Activated CD8-positive, alpha-beta T cell treated with anti-CD3 and anti-CD28 coated beads for 36 hours (primary cell): ENCODE data around the gene GPR25. TPM values are rescaled to one million over a fixed set of nuclear protein-coding genes. Genes with fewer than 3 reads are reported as not detected.

Experiments
- ATAC-seq: fragments of 200-7000 bp; cut with Tn5 transposase; one replicate; pipeline ENCODE4 v1.10.0; 2021; ENCODE audit warnings: mild to moderate bottlenecking, moderate library complexity
- CTCF ChIA-PET: fragments of 350-600 bp; sonication (Branson Sonifier 250); formaldehyde crosslinking; loops from one replicate; lab custom pipeline; 2021; ENCODE audit warnings: antibody characterized with exemption; lab: Charles Lee
- POLR2A ChIA-PET: fragments of 350-600 bp; sonication (Branson Sonifier 250); formaldehyde crosslinking; loops from one replicate; lab custom pipeline; 2021; ENCODE audit warnings: antibody characterized with exemption; lab: Charles Lee
- DNase-seq: peaks from one replicate; pipeline ENCODE4 v3.0.0-alpha.2; 2020
- H3K27ac Mint-ChIP-seq: one replicate; pipeline ENCODE4 v1.8.0; 2021; ENCODE audit warnings: mild to moderate bottlenecking, mixed read lengths
- H3K27me3 Mint-ChIP-seq: one replicate; pipeline ENCODE4 v1.8.0; 2021; ENCODE audit warnings: mixed read lengths
- H3K36me3 Mint-ChIP-seq: one replicate; pipeline ENCODE4 v1.8.0; 2021; ENCODE audit warnings: low read depth, mixed read lengths
- H3K4me1 Mint-ChIP-seq: one replicate; pipeline ENCODE4 v1.8.0; 2021; ENCODE audit warnings: low read depth, mixed read lengths
- H3K4me3 Mint-ChIP-seq: one replicate; pipeline ENCODE4 v1.8.0; 2021; ENCODE audit warnings: mild to moderate bottlenecking, moderate library complexity, mixed read lengths
- H3K9me3 Mint-ChIP-seq: one replicate; pipeline ENCODE4 v1.8.0; 2021; ENCODE audit warnings: mixed read lengths
- CTCF ChIP-seq: fragments of 200-600 bp; IDR thresholded peaks from one replicate; pipeline ENCODE4 v1.8.0; 2022; ENCODE audit warnings: antibody characterized with exemption, mild to moderate bottlenecking
- intact Hi-C: fragments of 100-400 bp; cut with micrococcal nuclease; formaldehyde crosslinking; loops from one replicate; pipeline ENCODE4 v1.10.0; 2022
- total RNA-seq, 2 experiments: library from RNA; stranded (reverse); gene quantifications; one replicate each; pipeline ENCODE4 v1.2.3, GENCODE V29; 2021

GPR25 gene
- total RNA-seq, 2 experiments from 2014 or later = 0.29 to 0.34 TPM

- CTCF ChIA-PET = interaction anchor here (1.0 to 1.1 kb wide), 2 partner anchors 17 to 243 kb away, joined by 3 read pairs; no protein-coding TSS in a partner anchor
- ATAC-seq (no peak), DNase-seq (no peak)
- POLR2A ChIA-PET = interaction anchor here (0.6 kb wide), 1 partner anchor 1431 kb away, joined by 3 read pairs; no protein-coding TSS in a partner anchor
- Mint-ChIP-seq H3K27me3 (peaks cover 10% of the 10 kb centered on the region), H3K9me3 (no peaks in the 10 kb centered on the region), H3K36me3 (no peaks in the 10 kb centered on the region), H3K4me1 (peaks cover 11% of the 10 kb centered on the region), H3K4me3 (no peak overlapping the region), H3K27ac (no peak overlapping the region)
- no peak for TF ChIP-seq CTCF
- intact Hi-C loops = loop anchor here (5.0 kb wide), 1 partner anchor 39 kb away; no protein-coding TSS in a partner anchor
These were observed 33.7 kb downstream of the GPR25 start for GRCh38 chr1:200906491-200906890.

- TF ChIP-seq CTCF = no peak
- DNase-seq (no peak), ATAC-seq (no peak)
- no peaks in the 10 kb centered on the region for H3K9me3 Mint-ChIP-seq
- CTCF ChIA-PET = no interaction called here
- no peak overlapping the region for H3K4me3 Mint-ChIP-seq
- POLR2A ChIA-PET = interaction anchor here (1.1 kb wide), 1 partner anchor 41 kb away, joined by 3 read pairs; no protein-coding TSS in a partner anchor
- no peaks in the 10 kb centered on the region for H3K36me3 Mint-ChIP-seq
- H3K4me1 Mint-ChIP-seq = peaks cover 11% of the 10 kb centered on the region
- H3K27ac Mint-ChIP-seq = no peak overlapping the region
- intact Hi-C loops = loop anchor here (5.0 kb wide), 1 partner anchor 40 kb away; no protein-coding TSS in a partner anchor
- H3K27me3 Mint-ChIP-seq = peaks cover 8% of the 10 kb centered on the region
These were observed 34.9 kb downstream of the GPR25 start for GRCh38 chr1:200907611-200908097.

GRCh38 chr1:200908191-200908868 lies 35.5 kb downstream of the GPR25 start:
- TF ChIP-seq CTCF = no peak
- H3K36me3 Mint-ChIP-seq = no peaks in the 10 kb centered on the region
- intact Hi-C loops = loop anchor here (5.0 kb wide), 1 partner anchor 41 kb away; no protein-coding TSS in a partner anchor
- POLR2A ChIA-PET = interaction anchor here (1.1 kb wide), 1 partner anchor 42 kb away, joined by 3 read pairs; no protein-coding TSS in a partner anchor
- ATAC-seq (no peak), DNase-seq (no peak)
- H3K9me3 Mint-ChIP-seq = no peaks in the 10 kb centered on the region
- peaks cover 11% of the 10 kb centered on the region for H3K4me1 Mint-ChIP-seq
- no peak overlapping the region for H3K27ac Mint-ChIP-seq
- CTCF ChIA-PET = no interaction called here
- H3K27me3 Mint-ChIP-seq = peaks cover 8% of the 10 kb centered on the region
- no peak overlapping the region for H3K4me3 Mint-ChIP-seq

DNA sequence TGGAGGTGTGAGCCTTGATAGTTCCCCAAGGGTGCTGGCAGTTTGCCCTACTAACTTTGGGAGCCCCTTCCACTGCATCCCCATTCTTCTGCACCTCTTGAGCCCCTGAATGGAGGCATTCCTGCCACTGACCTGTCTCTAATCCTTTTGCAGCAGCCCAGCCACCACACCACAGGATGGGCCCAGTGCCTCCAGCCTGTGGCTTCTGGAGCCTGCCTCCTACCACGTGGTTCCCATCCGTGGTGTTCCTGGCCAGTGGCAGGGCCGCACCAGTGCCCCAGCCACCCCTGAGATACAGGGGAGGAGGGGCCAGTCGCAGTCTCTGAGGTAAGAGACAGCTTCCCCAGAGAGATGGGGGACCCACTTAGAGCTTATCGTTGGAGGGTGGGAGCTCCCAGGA lies 36.3 kb downstream of the GPR25 start:
- Mint-ChIP-seq H3K27me3 (peaks cover 8% of the 10 kb centered on the region), H3K9me3 (no peaks in the 10 kb centered on the region), H3K4me1 (peaks cover 11% of the 10 kb centered on the region), H3K36me3 (no peaks in the 10 kb centered on the region), H3K4me3 (no peak overlapping the region), H3K27ac (no peak overlapping the region)
- ChIA-PET CTCF (no interaction called here), POLR2A (interaction anchor here (1.1 kb wide), 1 partner anchor 51 kb away, joined by 3 read pairs; no protein-coding TSS in a partner anchor)
- ATAC-seq = no peak
- DNase-seq = no peak
- intact Hi-C loops = loop anchor here (5.0 kb wide), 1 partner anchor 42 kb away; no protein-coding TSS in a partner anchor
- TF ChIP-seq CTCF = no peak
